ENCODE data around the gene SLC24A4. TPM values are rescaled to one million over a fixed set of nuclear protein-coding genes. Genes with fewer than 3 reads are reported as not detected.

SLC24A4 gene
- total RNA-seq, 4 donors from 2014 or later, result 0.35 to 0.49 TPM; not detected in 2

DNA sequence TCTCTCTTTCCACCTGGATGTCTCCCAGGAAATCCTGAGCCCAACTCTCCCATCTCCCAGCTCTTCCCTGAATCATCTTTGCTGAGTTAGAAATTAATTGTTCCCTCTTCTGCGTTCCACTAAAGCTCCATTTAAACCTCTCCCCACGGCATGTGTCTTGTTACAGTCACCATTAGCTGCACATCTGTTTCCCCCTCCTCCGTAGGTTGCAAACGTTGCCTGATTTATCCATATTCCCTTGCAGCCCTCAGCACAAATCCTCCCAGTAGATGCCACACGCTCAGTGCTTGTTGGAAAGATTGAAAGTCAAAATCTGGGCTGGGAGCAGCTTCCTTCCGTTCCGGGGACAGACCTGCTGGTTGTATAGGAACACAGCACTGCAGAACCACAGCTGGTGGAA, 90.4 kb downstream of the SLC24A4 start:
- DNase-seq, result no peak
- Histone ChIP-seq H3K9me3 (no peaks in the 10 kb centered on the region), H3K36me3 (no peaks in the 10 kb centered on the region), H3K27ac (no peak overlapping the region), H3K27me3 (no peaks in the 10 kb centered on the region), H3K4me3 (no peak overlapping the region), H3K4me1 (no peaks in the 10 kb centered on the region)
- intact Hi-C loops (cut with DNase I; ENCODE audit: low total_unique reads), result no loop called here
- TF ChIP-seq, protein P1, sequence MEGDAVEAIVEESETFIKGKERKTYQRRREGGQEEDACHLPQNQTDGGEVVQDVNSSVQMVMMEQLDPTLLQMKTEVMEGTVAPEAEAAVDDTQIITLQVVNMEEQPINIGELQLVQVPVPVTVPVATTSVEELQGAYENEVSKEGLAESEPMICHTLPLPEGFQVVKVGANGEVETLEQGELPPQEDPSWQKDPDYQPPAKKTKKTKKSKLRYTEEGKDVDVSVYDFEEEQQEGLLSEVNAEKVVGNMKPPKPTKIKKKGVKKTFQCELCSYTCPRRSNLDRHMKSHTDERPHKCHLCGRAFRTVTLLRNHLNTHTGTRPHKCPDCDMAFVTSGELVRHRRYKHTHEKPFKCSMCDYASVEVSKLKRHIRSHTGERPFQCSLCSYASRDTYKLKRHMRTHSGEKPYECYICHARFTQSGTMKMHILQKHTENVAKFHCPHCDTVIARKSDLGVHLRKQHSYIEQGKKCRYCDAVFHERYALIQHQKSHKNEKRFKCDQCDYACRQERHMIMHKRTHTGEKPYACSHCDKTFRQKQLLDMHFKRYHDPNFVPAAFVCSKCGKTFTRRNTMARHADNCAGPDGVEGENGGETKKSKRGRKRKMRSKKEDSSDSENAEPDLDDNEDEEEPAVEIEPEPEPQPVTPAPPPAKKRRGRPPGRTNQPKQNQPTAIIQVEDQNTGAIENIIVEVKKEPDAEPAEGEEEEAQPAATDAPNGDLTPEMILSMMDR (IDR thresholded peaks at IDR 0.05), result no peak
- no peak for TF ChIP-seq POLR2A (IDR thresholded peaks at IDR 0.05)

DNA sequence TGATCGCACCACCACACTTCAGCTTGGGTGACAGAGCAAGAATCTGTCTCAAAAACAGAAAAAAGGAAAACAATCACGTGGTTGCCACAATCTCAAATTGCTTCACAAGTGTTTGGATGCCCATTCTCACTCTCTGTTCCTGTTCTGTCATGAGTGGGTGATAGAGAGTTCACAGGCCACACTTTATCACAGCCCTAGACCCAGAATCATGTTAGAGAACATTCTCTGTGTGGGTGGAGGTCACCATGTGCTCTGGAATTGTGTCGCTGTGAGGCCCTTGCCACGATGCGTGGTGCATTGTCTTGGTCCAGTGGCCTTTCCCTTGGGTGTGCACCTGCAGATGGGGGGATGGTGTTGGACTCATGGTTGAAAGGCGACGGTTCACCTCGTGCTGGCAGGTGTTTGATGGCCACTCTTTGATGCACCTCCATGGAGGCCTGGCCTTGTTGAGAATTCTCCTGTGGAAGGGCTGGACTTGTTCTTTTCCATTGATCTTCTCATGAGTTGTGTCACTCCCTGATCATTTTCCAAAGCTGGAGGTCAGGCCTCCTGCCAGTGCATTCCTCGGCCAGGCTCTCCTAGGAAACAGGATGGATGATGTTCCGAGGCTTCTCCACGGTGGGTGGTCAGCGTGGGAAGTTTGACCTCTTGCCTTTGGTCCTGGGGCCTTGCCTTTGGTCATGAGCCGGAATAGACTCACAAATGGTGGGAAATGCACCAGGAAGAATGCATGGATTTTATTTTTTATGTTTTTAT, 91.9 kb downstream of the SLC24A4 start:
- intact Hi-C loops (cut with DNase I; ENCODE audit: low total_unique reads), result no loop called here
- H3K4me3 ChIP-seq, result no peak overlapping the region
- no peak overlapping the region for H3K27ac ChIP-seq
- H3K4me1 ChIP-seq, result no peaks in the 10 kb centered on the region
- no peaks in the 10 kb centered on the region for H3K9me3 ChIP-seq
- no peak for DNase-seq
- no peaks in the 10 kb centered on the region for H3K36me3 ChIP-seq
- no peaks in the 10 kb centered on the region for H3K27me3 ChIP-seq
- TF ChIP-seq, protein P1 (IDR thresholded peaks at IDR 0.05), result no peak
- TF ChIP-seq POLR2A (IDR thresholded peaks at IDR 0.05), result no peak

DNA sequence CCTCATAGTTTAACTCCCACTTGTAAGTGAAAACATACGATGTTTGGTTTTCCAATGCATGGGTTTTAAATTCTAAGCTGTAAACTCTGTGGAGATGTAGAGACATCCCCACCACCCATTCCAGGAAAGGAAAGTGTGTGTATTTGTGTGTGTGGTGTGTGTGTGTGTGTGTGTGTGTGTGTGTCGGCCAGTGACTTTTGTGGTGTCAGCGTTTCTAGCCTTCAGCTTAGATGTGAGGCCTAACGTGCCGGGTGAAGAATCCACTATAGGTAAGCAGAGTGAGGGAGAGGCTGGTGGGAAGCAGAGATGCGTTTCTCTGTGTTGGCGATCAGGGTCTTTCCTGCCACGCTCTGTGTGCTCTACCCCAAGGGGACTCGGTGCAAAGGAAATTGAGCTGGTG, 93.0 kb downstream of the SLC24A4 start:
- intact Hi-C loops (cut with DNase I; ENCODE audit: low total_unique reads), result no loop called here

DNA sequence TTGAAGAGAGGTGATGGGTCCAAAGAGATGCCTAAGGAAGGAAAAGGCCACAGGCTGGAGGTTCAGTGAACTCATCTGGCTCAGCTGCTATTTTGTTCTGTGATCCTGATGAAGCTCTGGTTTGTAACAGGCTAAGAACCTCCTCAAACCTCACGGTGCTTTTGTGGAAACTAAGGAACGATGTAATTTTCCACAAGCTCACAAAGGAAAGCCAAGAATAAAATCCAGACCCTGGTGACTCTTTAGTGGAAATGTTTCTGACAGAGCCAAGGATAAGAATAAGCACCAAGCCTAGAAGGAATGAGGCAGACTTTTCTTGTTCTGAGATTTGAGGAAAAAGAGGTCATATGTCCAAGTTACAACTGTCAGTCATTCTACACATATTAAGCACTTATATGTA, 93.6 kb downstream of the SLC24A4 start:
- Histone ChIP-seq H3K9me3 (no peaks in the 10 kb centered on the region), H3K4me3 (no peak overlapping the region), H3K27me3 (no peaks in the 10 kb centered on the region), H3K4me1 (no peaks in the 10 kb centered on the region), H3K27ac (no peak overlapping the region), H3K36me3 (no peaks in the 10 kb centered on the region)
- TF ChIP-seq, protein P1 (IDR thresholded peaks at IDR 0.05), result no peak
- TF ChIP-seq POLR2A (IDR thresholded peaks at IDR 0.05), result no peak
- no peak for DNase-seq
- intact Hi-C loops (cut with DNase I; ENCODE audit: low total_unique reads), result no loop called here

More for the DNA sequence above, 93.0 kb downstream of the SLC24A4 start:
- no peak overlapping the region for H3K4me3 ChIP-seq
- no peaks in the 10 kb centered on the region for H3K27me3 ChIP-seq
- no peak overlapping the region for H3K27ac ChIP-seq
- H3K9me3 ChIP-seq, result no peaks in the 10 kb centered on the region
- TF ChIP-seq, protein P1 (IDR thresholded peaks at IDR 0.05), result no peak
- TF ChIP-seq POLR2A (IDR thresholded peaks at IDR 0.05), result no peak
- no peaks in the 10 kb centered on the region for H3K36me3 ChIP-seq
- no peaks in the 10 kb centered on the region for H3K4me1 ChIP-seq
- no peak for DNase-seq

DNA sequence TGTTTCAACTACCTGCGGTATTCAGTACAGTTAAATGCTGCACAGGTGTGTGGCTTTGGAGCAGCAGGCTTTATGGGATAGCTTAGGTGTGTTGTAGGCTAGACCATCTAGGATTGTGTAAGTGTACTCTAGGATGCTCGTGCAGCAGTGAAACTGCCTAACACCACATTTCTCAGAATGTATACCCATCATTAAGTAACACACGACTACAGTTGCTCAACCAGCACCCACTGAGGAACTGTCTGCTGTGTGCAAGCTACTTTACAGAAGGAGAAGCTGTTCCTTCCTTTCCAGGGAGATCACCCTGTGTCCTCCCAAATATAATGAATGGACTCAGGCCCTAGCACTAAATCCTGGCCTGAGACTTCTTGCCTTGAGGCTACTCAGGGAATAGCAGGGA, 94.8 kb downstream of the SLC24A4 start:
- Histone ChIP-seq H3K4me3 (no peak overlapping the region), H3K36me3 (no peaks in the 10 kb centered on the region), H3K9me3 (no peaks in the 10 kb centered on the region), H3K4me1 (no peaks in the 10 kb centered on the region), H3K27me3 (no peaks in the 10 kb centered on the region), H3K27ac (no peak overlapping the region)
- TF ChIP-seq, protein P1 (IDR thresholded peaks at IDR 0.05), result no peak
- TF ChIP-seq POLR2A (IDR thresholded peaks at IDR 0.05), result no peak
- DNase-seq, result no peak
- intact Hi-C loops (cut with DNase I; ENCODE audit: low total_unique reads), result no loop called here

Data from uterus (tissue), 4 donors.